ENCODE measurements around the gene MPV17L.
"Not testable (repeated sequence)": the region's sequence is repeated elsewhere in the genome, so short reads cannot be mapped to it uniquely, and the experiment has no call there.

MPV17L gene

GRCh38 chr16:15453296-15453695, 57.7 kb downstream of the MPV17L start:
- DNase-seq, result not testable (repeated sequence)

- not testable (repeated sequence) for DNase-seq
These were observed 59.4 kb downstream of the MPV17L start for GRCh38 chr16:15454933-15455332.

- DNase-seq, result no peak
These were observed 61.8 kb downstream of the MPV17L start for GRCh38 chr16:15457400-15457799.

GRCh38 chr16:15457958-15458357, 62.4 kb downstream of the MPV17L start:
- no peak for DNase-seq

- no peak for DNase-seq
These were observed 64.2 kb downstream of the MPV17L start for GRCh38 chr16:15459791-15460190.

GRCh38 chr16:15460601-15461000, 65.0 kb downstream of the MPV17L start:
- no peak for DNase-seq

- DNase-seq, result no peak
These were observed 65.8 kb downstream of the MPV17L start for GRCh38 chr16:15461376-15461775.

Measured in NCI-H1694 (cell line).